Epithelial cell of esophagus (primary cell): ENCODE measurements around the gene LRTM2.

ENCODE experiments used
- DNase-seq: peaks from one replicate; pipeline ENCODE4 v3.0.0; 2010; ENCODE audit warnings: low read depth
- H3K4me3 ChIP-seq: 2 replicates; pipeline ENCODE4 v1.5.1; 2011; ENCODE audit warnings: mild to moderate bottlenecking, low read length, control low read depth
- TF ChIP-seq, protein P1 (sequence below): IDR thresholded peaks from 2 replicates; pipeline ENCODE4 v1.5.1; 2011; ENCODE audit warnings: low read depth, mild to moderate bottlenecking, low read length, control low read depth, inconsistent platforms; ENCODE audit not compliant: insufficient read depth; ENCODE audit errors: missing control alignments

LRTM2 gene

DNA sequence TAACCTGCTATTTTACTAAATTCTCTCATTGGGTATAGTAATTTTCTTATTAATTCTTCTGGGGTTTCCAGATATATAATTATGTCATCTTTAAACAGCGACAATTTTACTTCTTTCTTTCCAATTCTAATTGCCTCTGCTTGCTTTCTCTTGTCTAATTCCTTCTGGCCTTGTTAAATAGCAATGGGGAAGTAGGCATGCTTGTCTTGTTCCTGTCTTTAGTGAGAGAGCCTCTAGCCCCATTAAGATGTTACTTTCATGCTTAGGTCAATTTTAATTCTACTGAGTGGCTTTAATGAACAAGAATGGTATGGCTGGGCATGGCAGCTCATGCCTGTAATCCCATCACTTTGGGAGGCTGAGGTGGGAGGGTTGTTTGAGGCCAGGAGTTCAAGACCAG is 31.7 kb downstream of the LRTM2 start:
- TF ChIP-seq, protein P1, sequence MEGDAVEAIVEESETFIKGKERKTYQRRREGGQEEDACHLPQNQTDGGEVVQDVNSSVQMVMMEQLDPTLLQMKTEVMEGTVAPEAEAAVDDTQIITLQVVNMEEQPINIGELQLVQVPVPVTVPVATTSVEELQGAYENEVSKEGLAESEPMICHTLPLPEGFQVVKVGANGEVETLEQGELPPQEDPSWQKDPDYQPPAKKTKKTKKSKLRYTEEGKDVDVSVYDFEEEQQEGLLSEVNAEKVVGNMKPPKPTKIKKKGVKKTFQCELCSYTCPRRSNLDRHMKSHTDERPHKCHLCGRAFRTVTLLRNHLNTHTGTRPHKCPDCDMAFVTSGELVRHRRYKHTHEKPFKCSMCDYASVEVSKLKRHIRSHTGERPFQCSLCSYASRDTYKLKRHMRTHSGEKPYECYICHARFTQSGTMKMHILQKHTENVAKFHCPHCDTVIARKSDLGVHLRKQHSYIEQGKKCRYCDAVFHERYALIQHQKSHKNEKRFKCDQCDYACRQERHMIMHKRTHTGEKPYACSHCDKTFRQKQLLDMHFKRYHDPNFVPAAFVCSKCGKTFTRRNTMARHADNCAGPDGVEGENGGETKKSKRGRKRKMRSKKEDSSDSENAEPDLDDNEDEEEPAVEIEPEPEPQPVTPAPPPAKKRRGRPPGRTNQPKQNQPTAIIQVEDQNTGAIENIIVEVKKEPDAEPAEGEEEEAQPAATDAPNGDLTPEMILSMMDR, result no peak
- H3K4me3 ChIP-seq, result no peak overlapping the region
- no peak for DNase-seq

DNA sequence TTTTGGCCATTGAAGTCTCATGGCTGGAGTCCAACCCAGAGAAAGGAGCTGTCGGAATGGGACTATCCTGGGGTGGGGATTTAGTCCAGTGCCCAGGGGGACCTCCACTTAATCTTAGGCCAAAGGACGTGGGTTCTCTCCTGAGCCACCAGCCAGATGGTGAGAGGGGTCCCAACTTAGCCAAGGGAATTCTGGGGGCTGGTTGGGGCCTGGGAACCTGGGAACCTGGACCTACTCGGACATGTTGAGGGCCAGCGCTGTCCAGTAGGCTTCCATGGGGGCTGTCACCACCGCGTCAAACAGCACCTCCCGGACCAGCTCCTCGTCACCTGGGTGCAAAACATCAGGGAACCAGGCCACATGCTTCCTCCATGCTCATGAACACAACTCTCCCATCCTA is 33.4 kb downstream of the LRTM2 start:
- no peak overlapping the region for H3K4me3 ChIP-seq
- TF ChIP-seq, protein P1, result no peak
- no peak for DNase-seq

DNA sequence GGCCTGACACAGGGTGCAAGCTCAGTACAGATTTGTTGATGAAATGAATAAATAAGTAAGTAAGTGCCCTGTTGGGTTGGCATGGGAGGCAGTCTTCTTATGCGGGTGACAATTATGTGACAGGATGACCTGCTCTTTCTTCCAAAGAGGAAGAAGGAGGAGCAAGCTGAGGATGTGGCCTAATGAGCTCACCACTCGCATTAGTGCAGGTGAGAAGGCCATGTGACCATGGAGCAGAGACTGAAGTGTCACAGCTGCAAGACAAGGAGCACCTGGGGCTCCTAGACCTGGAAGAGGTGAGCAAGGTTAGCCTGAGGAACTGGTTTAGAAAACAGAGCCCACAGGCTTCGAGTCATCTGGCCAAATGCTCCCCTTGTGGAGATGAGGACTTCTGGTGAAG is 34.9 kb downstream of the LRTM2 start:
- no peak overlapping the region for H3K4me3 ChIP-seq
- TF ChIP-seq, protein P1, result no peak
- DNase-seq, result peak; percentile 5

DNA sequence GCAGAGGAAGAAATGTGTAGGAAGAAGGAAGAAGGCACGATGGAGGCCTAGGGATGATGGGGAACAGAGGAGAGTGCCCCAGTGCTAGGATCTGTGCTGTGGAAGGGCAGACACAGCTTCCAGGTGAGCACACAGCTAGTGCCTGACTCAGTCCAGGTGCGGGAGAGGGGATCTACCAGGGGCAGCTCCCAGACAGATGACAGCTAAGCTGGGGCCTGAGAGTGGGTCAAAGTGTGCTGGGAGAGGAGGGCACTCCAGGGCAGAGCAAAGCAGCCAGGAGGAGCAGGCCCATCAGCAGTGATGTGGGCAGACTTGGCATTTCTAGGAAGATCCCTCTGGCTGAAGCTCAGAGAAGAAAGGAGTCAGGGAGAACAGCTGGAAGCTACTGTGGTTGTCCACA is 36.7 kb downstream of the LRTM2 start:
- no peak for DNase-seq
- TF ChIP-seq, protein P1, result no peak
- H3K4me3 ChIP-seq, result no peak overlapping the region

DNA sequence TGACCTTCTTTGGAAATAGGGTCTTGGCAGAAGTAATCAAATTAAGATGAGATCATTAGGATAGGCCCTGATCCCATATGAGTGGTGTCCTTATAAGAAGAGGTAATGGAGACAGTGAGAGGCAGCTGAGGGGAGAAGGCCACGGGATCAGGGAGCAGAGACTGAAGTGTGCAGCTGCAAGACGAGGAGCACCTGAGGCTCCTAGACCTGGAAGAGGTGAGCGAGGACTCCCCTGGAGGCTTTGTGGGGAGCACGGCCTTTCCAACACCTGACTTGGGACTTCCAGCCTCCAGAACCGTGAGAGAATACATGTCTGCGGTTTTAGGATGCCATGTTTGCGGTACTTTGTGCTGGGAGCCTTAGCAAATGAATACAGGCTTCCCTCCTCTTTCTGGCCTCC is 37.5 kb downstream of the LRTM2 start:
- H3K4me3 ChIP-seq, result no peak overlapping the region
- DNase-seq, result no peak
- TF ChIP-seq, protein P1, result no peak

DNA sequence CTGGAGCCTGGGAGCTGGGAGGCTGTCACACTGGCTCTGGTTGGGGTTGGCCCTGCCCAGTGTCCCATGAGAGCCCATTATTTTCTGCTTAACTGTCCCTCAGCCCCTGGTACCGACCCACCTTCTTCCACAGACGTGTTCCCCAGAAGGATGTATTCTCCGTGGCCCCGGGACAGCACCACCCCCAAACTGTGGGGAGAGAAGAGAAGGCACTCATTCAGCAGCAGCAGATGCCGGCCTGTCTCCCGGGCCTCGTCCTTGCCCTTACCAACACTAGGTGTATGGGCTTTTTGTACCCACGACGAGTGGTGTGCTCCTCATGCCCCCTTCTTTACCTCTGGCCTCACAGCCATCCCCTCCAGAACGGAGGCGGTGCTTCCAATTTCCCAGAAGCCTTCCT is 38.1 kb downstream of the LRTM2 start:
- TF ChIP-seq, protein P1, result no peak
- no peak overlapping the region for H3K4me3 ChIP-seq
- DNase-seq, result no peak

DNA sequence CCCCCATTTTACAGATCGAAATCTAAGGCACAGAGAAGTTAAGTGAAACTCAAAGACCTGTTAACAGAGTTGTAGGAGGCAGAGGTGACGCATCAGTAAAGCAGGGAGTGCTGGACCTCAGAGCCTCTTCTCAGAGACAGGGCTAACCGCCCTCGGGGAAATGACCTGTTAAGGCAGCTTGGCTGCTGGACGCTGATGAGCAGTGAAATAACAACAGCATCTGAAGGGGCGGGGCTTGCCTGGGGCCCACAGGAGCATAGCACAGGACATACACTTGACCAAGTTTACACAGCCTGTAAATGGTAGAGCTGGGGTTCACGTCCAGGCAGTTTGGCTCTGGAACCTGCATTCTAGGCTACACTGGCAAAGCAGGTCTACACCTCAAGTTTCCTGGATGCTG is 39.3 kb downstream of the LRTM2 start:
- TF ChIP-seq, protein P1, result no peak
- H3K4me3 ChIP-seq, result no peak overlapping the region
- DNase-seq, result no peak
